ENCODE results near the gene STAG1. TPM values are rescaled to one million over a fixed set of nuclear protein-coding genes. Genes with fewer than 3 reads are reported as not detected.
"Not testable (repeated sequence)": the region's sequence is repeated elsewhere in the genome, so short reads cannot be mapped to it uniquely, and the experiment has no call there.

STAG1 gene
- total RNA-seq, 1 experiment from 2014 or later, result 34.6 TPM

GRCh38 chr3:136476280-136476679, 275.9 kb downstream of the STAG1 start:
- Histone ChIP-seq H3T11ph (ENCODE audit: low read length) (no peak overlapping the region), H3K9me3 (ENCODE audit: control insufficient read depth, low read depth, low read length) (no peaks in the 10 kb centered on the region), H3K4me2 (ENCODE audit: insufficient read depth, insufficient read length, low read length) (no peak overlapping the region), H3K79me1 (ENCODE audit: insufficient read depth, low read depth, low read length, poor library complexity, severe bottlenecking) (no peaks in the 10 kb centered on the region), H3K18ac (ENCODE audit: insufficient read length, low read depth, low read length) (no peak overlapping the region), H4K5ac (ENCODE audit: insufficient read length, low read depth, low read length) (no peak overlapping the region), H3K9ac (ENCODE audit: extremely low read depth, insufficient read length, low read length) (no peak overlapping the region), H3K4ac (ENCODE audit: low read depth, low read length) (no peak overlapping the region), H2BK12ac (ENCODE audit: insufficient read length, low read depth, low read length) (no peak overlapping the region), H2BK5ac (ENCODE audit: insufficient read length, low read length) (no peak overlapping the region), H3K79me2 (ENCODE audit: insufficient read depth, low read length) (no peaks in the 10 kb centered on the region), H4K20me1 (ENCODE audit: control insufficient read depth, insufficient read depth, insufficient read length) (no peaks in the 10 kb centered on the region), H3K4me1 (ENCODE audit: insufficient read depth, low read length) (no peaks in the 10 kb centered on the region), H3K14ac (ENCODE audit: insufficient read depth, low read length) (no peak overlapping the region), H3K56ac (ENCODE audit: insufficient read length, low read depth, low read length) (no peak overlapping the region), H3K27me3 (ENCODE audit: insufficient read depth, low read length) (no peaks in the 10 kb centered on the region), H3K27ac (ENCODE audit: insufficient read length, low read depth, low read length) (no peak overlapping the region), H3K23me2 (ENCODE audit: insufficient read length, low read depth, low read length, poor library complexity, severe bottlenecking) (no peaks in the 10 kb centered on the region), H2AFZ (ENCODE audit: low read length) (no peak overlapping the region), H3K23ac (ENCODE audit: insufficient read length, low read depth, low read length) (no peak overlapping the region), H2AK5ac (ENCODE audit: insufficient read length, low read length) (no peak overlapping the region), H2BK20ac (ENCODE audit: low read depth, low read length, poor library complexity, severe bottlenecking) (no peak overlapping the region), H4K8ac (replicated peaks; ENCODE audit: insufficient read length, low read depth, low read length) (no peak overlapping the region), H2BK120ac (ENCODE audit: low read depth, low read length, poor library complexity, severe bottlenecking) (no peak overlapping the region), H2BK15ac (ENCODE audit: low read depth, low read length) (no peak overlapping the region), H4K91ac (ENCODE audit: insufficient read length, low read depth, low read length) (no peak overlapping the region)
- Mint-ChIP-seq H3K9me3 (no peaks in the 10 kb centered on the region; a peak in 1 of 5 replicates), H3K36me3 (ENCODE audit: insufficient read depth in 1 of 3, low read depth in 3 of 3) (peaks cover 31 to 47% (median 38%) of the 10 kb centered on the region in 3 experiments), H3K27me3 (ENCODE audit: low read depth) (no peaks in the 10 kb centered on the region), H3K27ac (no peak overlapping the region), H3K4me1 (no peaks in the 10 kb centered on the region), H3K4me3 (no peak overlapping the region)
- DNase-seq, result no peak
- no peak for TF ChIP-seq CTCF (conservative IDR thresholded peaks at IDR 0.05)
- WGBS (ENCODE audit: extremely low coverage, insufficient read length, low lambda C conversion rate), result no CpG with 5 or more reads among the region's 1 CpG

- not testable (repeated sequence) for H2BK120ac ChIP-seq (ENCODE audit: low read depth, low read length, poor library complexity, severe bottlenecking); H3K27me3 Mint-ChIP-seq (ENCODE audit: low read depth); H4K5ac ChIP-seq (ENCODE audit: insufficient read length, low read depth, low read length); H2BK5ac ChIP-seq (ENCODE audit: insufficient read length, low read length); H4K8ac ChIP-seq (replicated peaks; ENCODE audit: insufficient read length, low read depth, low read length); H3K14ac ChIP-seq (ENCODE audit: insufficient read depth, low read length); H3K4ac ChIP-seq (ENCODE audit: low read depth, low read length); H3K4me1 ChIP-seq (ENCODE audit: insufficient read depth, low read length); H3K79me2 ChIP-seq (ENCODE audit: insufficient read depth, low read length); H3T11ph ChIP-seq (ENCODE audit: low read length); H3K18ac ChIP-seq (ENCODE audit: insufficient read length, low read depth, low read length); H3K27ac Mint-ChIP-seq; H3K56ac ChIP-seq (ENCODE audit: insufficient read length, low read depth, low read length); H2BK20ac ChIP-seq (ENCODE audit: low read depth, low read length, poor library complexity, severe bottlenecking); H3K79me1 ChIP-seq (ENCODE audit: insufficient read depth, low read depth, low read length, poor library complexity, severe bottlenecking); H4K91ac ChIP-seq (ENCODE audit: insufficient read length, low read depth, low read length); H3K4me2 ChIP-seq (ENCODE audit: insufficient read depth, insufficient read length, low read length); H2BK12ac ChIP-seq (ENCODE audit: insufficient read length, low read depth, low read length); H3K9ac ChIP-seq (ENCODE audit: extremely low read depth, insufficient read length, low read length); H2AK5ac ChIP-seq (ENCODE audit: insufficient read length, low read length); H3K9me3 Mint-ChIP-seq; H4K20me1 ChIP-seq (ENCODE audit: control insufficient read depth, insufficient read depth, insufficient read length); DNase-seq; H3K23ac ChIP-seq (ENCODE audit: insufficient read length, low read depth, low read length); H3K4me1 Mint-ChIP-seq; H2AFZ ChIP-seq (ENCODE audit: low read length); H3K9me3 ChIP-seq (ENCODE audit: control insufficient read depth, low read depth, low read length); H2BK15ac ChIP-seq (ENCODE audit: low read depth, low read length); H3K27ac ChIP-seq (ENCODE audit: insufficient read length, low read depth, low read length); H3K4me3 Mint-ChIP-seq; H3K27me3 ChIP-seq (ENCODE audit: insufficient read depth, low read length); H3K23me2 ChIP-seq (ENCODE audit: insufficient read length, low read depth, low read length, poor library complexity, severe bottlenecking)
- WGBS (ENCODE audit: extremely low coverage, insufficient read length, low lambda C conversion rate), result no CpG with 5 or more reads among the region's 3 CpGs
- H3K36me3 Mint-ChIP-seq (ENCODE audit: insufficient read depth in 1 of 3, low read depth in 3 of 3), result peaks cover 41 to 60% (median 51%) of the 10 kb centered on the region in 3 experiments
These were observed 277.3 kb downstream of the STAG1 start for GRCh38 chr3:136474876-136475275.

All from H9 (cell line).